RWPE1 (cell line): ENCODE measurements around the gene THSD4.
A peak's percentile ranks its signal among the peaks of the same experiment; 100 is the strongest.

Source experiments
- CTCF ChIA-PET: fragments of 350-600 bp; sonication (Branson Sonifier 250); formaldehyde crosslinking; extraction: SDS; loops from one replicate; lab custom pipeline; 2021; lab: Yijun Ruan, JAX
- POLR2A ChIA-PET: fragments of 400-600 bp; formaldehyde crosslinking; extraction: SDS; loops from one replicate; lab custom pipeline; 2020; ENCODE audit warnings: antibody characterized with exemption; ENCODE audit not compliant: low non-redundant PET; lab: Yijun Ruan, JAX
- DNase-seq: peaks from one replicate; pipeline ENCODE4 v3.0.0; 2012; ENCODE audit warnings: low spot score
- H3K27ac ChIP-seq: fragments of 450-650 bp; 2 replicates; pipeline ENCODE4 v1.5.1; 2017
- CTCF ChIP-seq: fragments of 450-650 bp; conservative IDR thresholded peaks from 2 replicates; pipeline ENCODE4 v1.5.1; 2017; ENCODE audit warnings: low read depth, mild to moderate bottlenecking

THSD4 gene

GRCh38 chr15:71336671-71337070 is 221.4 kb downstream of the THSD4 start:
- H3K27ac ChIP-seq, result no peak overlapping the region; the same call in 1 of the 2 replicates
- CTCF ChIA-PET, result interaction anchor here (0.6 to 1.3 kb wide), 3 partner anchors 32 to 107 kb away, joined by 3 to 4 read pairs (median 4); no protein-coding TSS in a partner anchor
- TF ChIP-seq CTCF, result no peak
- POLR2A ChIA-PET, result interaction anchor here (1.0 kb wide), 1 partner anchor 8 kb away, joined by 3 read pairs; no protein-coding TSS in a partner anchor
- peak; percentile 30 for DNase-seq

GRCh38 chr15:71337197-71337845 is 222.1 kb downstream of the THSD4 start:
- ChIA-PET CTCF (interaction anchor here (0.6 to 1.3 kb wide), 2 partner anchors 98 to 107 kb away, joined by 4 read pairs; no protein-coding TSS in a partner anchor), POLR2A (interaction anchor here (1.0 kb wide), 1 partner anchor 9 kb away, joined by 3 read pairs; no protein-coding TSS in a partner anchor)
- peak; percentile 95 for DNase-seq
- H3K27ac ChIP-seq, result peak overlapping the region; percentile 39
- TF ChIP-seq CTCF, result no peak

- CTCF ChIA-PET, result interaction anchor here (1.3 kb wide), 1 partner anchor 106 kb away, joined by 4 read pairs; no protein-coding TSS in a partner anchor
- no peak for DNase-seq
- H3K27ac ChIP-seq, result no peak overlapping the region
- TF ChIP-seq CTCF, result no peak
- POLR2A ChIA-PET, result no interaction called here
Observed at GRCh38 chr15:71338265-71338664, 223.0 kb downstream of the THSD4 start.

- no peak overlapping the region for H3K27ac ChIP-seq
- no peak for TF ChIP-seq CTCF
- CTCF ChIA-PET, result no interaction called here
- POLR2A ChIA-PET, result no interaction called here
- DNase-seq, result no peak
Observed at GRCh38 chr15:71338827-71339542, 223.7 kb downstream of the THSD4 start.

- H3K27ac ChIP-seq, result no peak overlapping the region
- POLR2A ChIA-PET, result no interaction called here
- CTCF ChIA-PET, result no interaction called here
- no peak for TF ChIP-seq CTCF
- DNase-seq, result no peak
Observed at GRCh38 chr15:71341811-71342550, 226.7 kb downstream of the THSD4 start.

- ChIA-PET CTCF (no interaction called here), POLR2A (no interaction called here)
- no peak overlapping the region for H3K27ac ChIP-seq
- DNase-seq, result no peak
- TF ChIP-seq CTCF, result no peak
Observed at GRCh38 chr15:71342658-71343057, 227.4 kb downstream of the THSD4 start.
